ENCODE results near the gene C12orf54.
"Not testable (repeated sequence)": the region's sequence is repeated elsewhere in the genome, so short reads cannot be mapped to it uniquely, and the experiment has no call there.

C12orf54 gene

GRCh38 chr12:48482198-48482597 lies at the start of gene C12orf54:
Gene C12orf54, plus strand, starts transcription at chr12:48482498. Its CDS starts 799 bp downstream, at chr12:48483297.
- H3K27ac ChIP-seq (ENCODE audit: low read depth, low read length): no peak within 1 kb of the TSS
- no peaks in the 10 kb centered on the region for H3K36me3 ChIP-seq (ENCODE audit: control insufficient read depth, insufficient read depth, low read length)
- H3K4me3 ChIP-seq (ENCODE audit: low read length): no peak within 1 kb of the TSS
- H3K9ac ChIP-seq (ENCODE audit: low read length): no peak within 1 kb of the TSS
- no peaks in the 10 kb centered on the region for H3K27me3 ChIP-seq (ENCODE audit: control insufficient read depth, insufficient read depth, low read length)
- no peaks in the 10 kb centered on the region for H3K4me1 ChIP-seq (ENCODE audit: control insufficient read depth, insufficient read depth, low read length)

- H3K36me3 ChIP-seq (ENCODE audit: control insufficient read depth, insufficient read depth, low read length); H3K27me3 ChIP-seq (ENCODE audit: control insufficient read depth, insufficient read depth, low read length); H3K4me1 ChIP-seq (ENCODE audit: control insufficient read depth, insufficient read depth, low read length); H3K27ac ChIP-seq (ENCODE audit: low read depth, low read length); H3K4me3 ChIP-seq (ENCODE audit: low read length); H3K9ac ChIP-seq (ENCODE audit: low read length): not testable (repeated sequence)
These were observed 48.3 kb upstream of the C12orf54 start for GRCh38 chr12:48434016-48434415.

GRCh38 chr12:48441069-48441468 lies 41.2 kb upstream of the C12orf54 start:
- no peaks in the 10 kb centered on the region for H3K36me3 ChIP-seq (ENCODE audit: control insufficient read depth, insufficient read depth, low read length)
- no peaks in the 10 kb centered on the region for H3K4me1 ChIP-seq (ENCODE audit: control insufficient read depth, insufficient read depth, low read length)
- H3K9ac ChIP-seq (ENCODE audit: low read length): no peak overlapping the region
- no peak overlapping the region for H3K27ac ChIP-seq (ENCODE audit: low read depth, low read length)
- no peak overlapping the region for H3K4me3 ChIP-seq (ENCODE audit: low read length)
- H3K27me3 ChIP-seq (ENCODE audit: control insufficient read depth, insufficient read depth, low read length): no peaks in the 10 kb centered on the region

GRCh38 chr12:48442179-48442847 lies 40.0 kb upstream of the C12orf54 start:
- no peaks in the 10 kb centered on the region for H3K27me3 ChIP-seq (ENCODE audit: control insufficient read depth, insufficient read depth, low read length)
- no peaks in the 10 kb centered on the region for H3K4me1 ChIP-seq (ENCODE audit: control insufficient read depth, insufficient read depth, low read length)
- H3K27ac ChIP-seq (ENCODE audit: low read depth, low read length): no peak overlapping the region
- H3K9ac ChIP-seq (ENCODE audit: low read length): no peak overlapping the region
- H3K36me3 ChIP-seq (ENCODE audit: control insufficient read depth, insufficient read depth, low read length): no peaks in the 10 kb centered on the region
- H3K4me3 ChIP-seq (ENCODE audit: low read length): no peak overlapping the region

GRCh38 chr12:48445538-48445937 lies 36.8 kb upstream of the C12orf54 start:
- no peaks in the 10 kb centered on the region for H3K27me3 ChIP-seq (ENCODE audit: control insufficient read depth, insufficient read depth, low read length)
- no peak overlapping the region for H3K9ac ChIP-seq (ENCODE audit: low read length)
- H3K4me3 ChIP-seq (ENCODE audit: low read length): no peak overlapping the region
- H3K4me1 ChIP-seq (ENCODE audit: control insufficient read depth, insufficient read depth, low read length): no peaks in the 10 kb centered on the region
- H3K27ac ChIP-seq (ENCODE audit: low read depth, low read length): no peak overlapping the region
- H3K36me3 ChIP-seq (ENCODE audit: control insufficient read depth, insufficient read depth, low read length): no peaks in the 10 kb centered on the region

- Histone ChIP-seq H3K4me3 (ENCODE audit: low read length) (no peak overlapping the region), H3K9ac (ENCODE audit: low read length) (no peak overlapping the region), H3K27me3 (ENCODE audit: control insufficient read depth, insufficient read depth, low read length) (no peaks in the 10 kb centered on the region), H3K36me3 (ENCODE audit: control insufficient read depth, insufficient read depth, low read length) (no peaks in the 10 kb centered on the region), H3K4me1 (ENCODE audit: control insufficient read depth, insufficient read depth, low read length) (no peaks in the 10 kb centered on the region), H3K27ac (ENCODE audit: low read depth, low read length) (no peak overlapping the region)
These were observed 36.0 kb upstream of the C12orf54 start for GRCh38 chr12:48446161-48446776.

GRCh38 chr12:48447755-48448154 lies 34.5 kb upstream of the C12orf54 start:
- Histone ChIP-seq H3K36me3 (ENCODE audit: control insufficient read depth, insufficient read depth, low read length) (no peaks in the 10 kb centered on the region), H3K27me3 (ENCODE audit: control insufficient read depth, insufficient read depth, low read length) (no peaks in the 10 kb centered on the region), H3K4me1 (ENCODE audit: control insufficient read depth, insufficient read depth, low read length) (no peaks in the 10 kb centered on the region), H3K9ac (ENCODE audit: low read length) (no peak overlapping the region), H3K27ac (ENCODE audit: low read depth, low read length) (no peak overlapping the region), H3K4me3 (ENCODE audit: low read length) (no peak overlapping the region)

GRCh38 chr12:48451372-48451771 lies 30.9 kb upstream of the C12orf54 start:
- no peak overlapping the region for H3K9ac ChIP-seq (ENCODE audit: low read length)
- H3K4me1 ChIP-seq (ENCODE audit: control insufficient read depth, insufficient read depth, low read length): no peaks in the 10 kb centered on the region
- H3K4me3 ChIP-seq (ENCODE audit: low read length): no peak overlapping the region

GRCh38 chr12:48452961-48453360 lies 29.3 kb upstream of the C12orf54 start:
- not testable (repeated sequence) for H3K36me3 ChIP-seq (ENCODE audit: control insufficient read depth, insufficient read depth, low read length); H3K4me3 ChIP-seq (ENCODE audit: low read length); H3K27ac ChIP-seq (ENCODE audit: low read depth, low read length); H3K4me1 ChIP-seq (ENCODE audit: control insufficient read depth, insufficient read depth, low read length); H3K9ac ChIP-seq (ENCODE audit: low read length); H3K27me3 ChIP-seq (ENCODE audit: control insufficient read depth, insufficient read depth, low read length)

More at GRCh38 chr12:48451372-48451771, 30.9 kb upstream of the C12orf54 start:
- Histone ChIP-seq H3K27me3 (ENCODE audit: control insufficient read depth, insufficient read depth, low read length) (no peaks in the 10 kb centered on the region), H3K36me3 (ENCODE audit: control insufficient read depth, insufficient read depth, low read length) (no peaks in the 10 kb centered on the region), H3K27ac (ENCODE audit: low read depth, low read length) (no peak overlapping the region)

GRCh38 chr12:48454667-48455066 lies 27.6 kb upstream of the C12orf54 start:
- H3K36me3 ChIP-seq (ENCODE audit: control insufficient read depth, insufficient read depth, low read length): no peaks in the 10 kb centered on the region
- no peak overlapping the region for H3K27ac ChIP-seq (ENCODE audit: low read depth, low read length)
- no peak overlapping the region for H3K4me3 ChIP-seq (ENCODE audit: low read length)
- no peaks in the 10 kb centered on the region for H3K27me3 ChIP-seq (ENCODE audit: control insufficient read depth, insufficient read depth, low read length)
- H3K4me1 ChIP-seq (ENCODE audit: control insufficient read depth, insufficient read depth, low read length): no peaks in the 10 kb centered on the region
- H3K9ac ChIP-seq (ENCODE audit: low read length): no peak overlapping the region

GRCh38 chr12:48455116-48455515 lies 27.2 kb upstream of the C12orf54 start:
- H3K9ac ChIP-seq (ENCODE audit: low read length): no peak overlapping the region
- H3K27me3 ChIP-seq (ENCODE audit: control insufficient read depth, insufficient read depth, low read length): no peaks in the 10 kb centered on the region
- no peak overlapping the region for H3K4me3 ChIP-seq (ENCODE audit: low read length)
- no peaks in the 10 kb centered on the region for H3K36me3 ChIP-seq (ENCODE audit: control insufficient read depth, insufficient read depth, low read length)
- no peak overlapping the region for H3K27ac ChIP-seq (ENCODE audit: low read depth, low read length)
- H3K4me1 ChIP-seq (ENCODE audit: control insufficient read depth, insufficient read depth, low read length): no peaks in the 10 kb centered on the region

GRCh38 chr12:48459259-48459658 lies 23.0 kb upstream of the C12orf54 start:
- no peak overlapping the region for H3K4me3 ChIP-seq (ENCODE audit: low read length)
- no peaks in the 10 kb centered on the region for H3K4me1 ChIP-seq (ENCODE audit: control insufficient read depth, insufficient read depth, low read length)
- H3K27me3 ChIP-seq (ENCODE audit: control insufficient read depth, insufficient read depth, low read length): no peaks in the 10 kb centered on the region
- H3K27ac ChIP-seq (ENCODE audit: low read depth, low read length): no peak overlapping the region
- H3K9ac ChIP-seq (ENCODE audit: low read length): no peak overlapping the region
- no peaks in the 10 kb centered on the region for H3K36me3 ChIP-seq (ENCODE audit: control insufficient read depth, insufficient read depth, low read length)

GRCh38 chr12:48469027-48469426 lies 13.3 kb upstream of the C12orf54 start:
- not testable (repeated sequence) for H3K36me3 ChIP-seq (ENCODE audit: control insufficient read depth, insufficient read depth, low read length); H3K4me3 ChIP-seq (ENCODE audit: low read length); H3K27me3 ChIP-seq (ENCODE audit: control insufficient read depth, insufficient read depth, low read length); H3K4me1 ChIP-seq (ENCODE audit: control insufficient read depth, insufficient read depth, low read length); H3K27ac ChIP-seq (ENCODE audit: low read depth, low read length); H3K9ac ChIP-seq (ENCODE audit: low read length)

All from rectal smooth muscle tissue (tissue), 1 donor.